ENCODE data around the gene EYA4. TPM values are rescaled to one million over a fixed set of nuclear protein-coding genes. Genes with fewer than 3 reads are reported as not detected.

Gene EYA4
- total RNA-seq, 1 donor from 2014 or later, result 0.78 TPM

DNA sequence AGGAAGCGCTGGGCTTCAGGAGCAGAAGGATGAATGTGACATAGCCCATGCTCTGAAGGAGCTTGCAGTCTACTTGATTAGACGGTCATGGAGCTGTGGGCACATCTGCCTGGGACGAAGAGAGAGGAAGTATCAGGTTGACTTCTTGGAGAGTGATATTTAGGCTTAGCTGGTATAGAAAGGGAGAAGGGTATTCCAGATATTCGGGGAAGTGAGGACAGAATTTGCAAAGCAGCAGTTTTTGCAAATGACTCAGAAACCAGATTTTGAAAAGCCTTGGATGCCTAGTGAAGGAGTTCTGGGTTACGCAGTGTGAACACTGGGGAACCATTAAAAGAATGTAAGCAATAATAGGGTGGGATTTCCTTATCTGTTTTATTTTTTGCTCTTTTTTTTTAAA is 60.7 kb downstream of the EYA4 start:
- Mint-ChIP-seq H3K4me1 (ENCODE audit: unreplicated experiment) (peaks cover 6% of the 10 kb centered on the region), H3K4me3 (ENCODE audit: unreplicated experiment) (no peak overlapping the region), H3K27me3 (ENCODE audit: unreplicated experiment) (peaks cover 15% of the 10 kb centered on the region), H3K27ac (ENCODE audit: unreplicated experiment) (no peak overlapping the region), H3K36me3 (ENCODE audit: unreplicated experiment) (no peaks in the 10 kb centered on the region), H3K9me3 (ENCODE audit: unreplicated experiment) (no peaks in the 10 kb centered on the region)
- TF ChIP-seq, protein P1, sequence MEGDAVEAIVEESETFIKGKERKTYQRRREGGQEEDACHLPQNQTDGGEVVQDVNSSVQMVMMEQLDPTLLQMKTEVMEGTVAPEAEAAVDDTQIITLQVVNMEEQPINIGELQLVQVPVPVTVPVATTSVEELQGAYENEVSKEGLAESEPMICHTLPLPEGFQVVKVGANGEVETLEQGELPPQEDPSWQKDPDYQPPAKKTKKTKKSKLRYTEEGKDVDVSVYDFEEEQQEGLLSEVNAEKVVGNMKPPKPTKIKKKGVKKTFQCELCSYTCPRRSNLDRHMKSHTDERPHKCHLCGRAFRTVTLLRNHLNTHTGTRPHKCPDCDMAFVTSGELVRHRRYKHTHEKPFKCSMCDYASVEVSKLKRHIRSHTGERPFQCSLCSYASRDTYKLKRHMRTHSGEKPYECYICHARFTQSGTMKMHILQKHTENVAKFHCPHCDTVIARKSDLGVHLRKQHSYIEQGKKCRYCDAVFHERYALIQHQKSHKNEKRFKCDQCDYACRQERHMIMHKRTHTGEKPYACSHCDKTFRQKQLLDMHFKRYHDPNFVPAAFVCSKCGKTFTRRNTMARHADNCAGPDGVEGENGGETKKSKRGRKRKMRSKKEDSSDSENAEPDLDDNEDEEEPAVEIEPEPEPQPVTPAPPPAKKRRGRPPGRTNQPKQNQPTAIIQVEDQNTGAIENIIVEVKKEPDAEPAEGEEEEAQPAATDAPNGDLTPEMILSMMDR (IDR thresholded peaks at IDR 0.05), result no peak
- no peak for DNase-seq (ENCODE audit: extremely low spot score, unreplicated experiment)

DNA sequence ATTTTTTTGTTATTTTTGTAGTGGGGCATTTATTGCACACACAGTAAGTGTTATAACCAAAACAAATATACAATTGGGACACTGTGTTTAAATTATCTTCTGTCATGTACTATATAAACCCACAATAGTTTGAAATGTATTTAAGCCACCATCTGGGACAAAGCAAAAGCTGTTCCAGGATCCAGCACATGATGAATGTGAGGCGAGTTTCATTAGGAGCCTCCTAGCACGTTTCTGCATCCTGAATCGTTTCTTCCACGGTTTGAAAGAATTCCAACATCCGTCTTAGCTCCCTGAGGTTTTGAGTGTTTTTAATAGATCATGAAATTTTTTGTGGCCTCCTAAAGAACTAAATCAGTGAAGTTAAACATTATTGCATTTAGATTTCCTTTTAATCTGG is 65.8 kb downstream of the EYA4 start:
- no peaks in the 10 kb centered on the region for H3K36me3 Mint-ChIP-seq (ENCODE audit: unreplicated experiment)

DNA sequence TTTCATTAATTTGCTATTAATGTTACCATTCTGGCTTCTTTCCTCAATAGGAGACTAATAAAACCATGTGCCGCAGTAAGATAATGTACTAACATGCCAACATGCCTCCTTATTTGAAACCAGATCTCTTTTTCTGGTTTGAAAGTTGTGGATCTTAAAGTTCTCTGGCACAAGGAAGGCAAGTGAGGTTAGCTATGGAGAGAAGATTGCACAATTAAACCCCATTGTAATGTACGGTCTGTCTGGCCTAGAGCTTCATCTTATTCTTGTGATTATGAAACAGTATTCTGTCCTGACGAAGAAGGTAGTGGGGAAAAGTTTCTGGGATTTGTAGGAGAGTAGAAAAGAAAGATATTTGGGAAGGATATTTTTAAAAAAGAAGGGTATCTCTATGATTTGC is 68.4 kb downstream of the EYA4 start:
- H3K4me1 Mint-ChIP-seq (ENCODE audit: unreplicated experiment), result peaks cover 5% of the 10 kb centered on the region
- TF ChIP-seq, protein P1 (IDR thresholded peaks at IDR 0.05), result no peak
- H3K9me3 Mint-ChIP-seq (ENCODE audit: unreplicated experiment), result no peaks in the 10 kb centered on the region
- H3K27me3 Mint-ChIP-seq (ENCODE audit: unreplicated experiment), result peaks cover 12% of the 10 kb centered on the region
- DNase-seq (ENCODE audit: extremely low spot score, unreplicated experiment), result no peak
- no peak overlapping the region for H3K4me3 Mint-ChIP-seq (ENCODE audit: unreplicated experiment)
- no peak overlapping the region for H3K27ac Mint-ChIP-seq (ENCODE audit: unreplicated experiment)
- H3K36me3 Mint-ChIP-seq (ENCODE audit: unreplicated experiment), result no peaks in the 10 kb centered on the region

More for the DNA sequence above, 65.8 kb downstream of the EYA4 start:
- Mint-ChIP-seq H3K27ac (ENCODE audit: unreplicated experiment) (no peak overlapping the region), H3K27me3 (ENCODE audit: unreplicated experiment) (peaks cover 9% of the 10 kb centered on the region), H3K9me3 (ENCODE audit: unreplicated experiment) (no peaks in the 10 kb centered on the region), H3K4me1 (ENCODE audit: unreplicated experiment) (peaks cover 5% of the 10 kb centered on the region), H3K4me3 (ENCODE audit: unreplicated experiment) (no peak overlapping the region)
- TF ChIP-seq, protein P1 (IDR thresholded peaks at IDR 0.05), result no peak
- no peak for DNase-seq (ENCODE audit: extremely low spot score, unreplicated experiment)

DNA sequence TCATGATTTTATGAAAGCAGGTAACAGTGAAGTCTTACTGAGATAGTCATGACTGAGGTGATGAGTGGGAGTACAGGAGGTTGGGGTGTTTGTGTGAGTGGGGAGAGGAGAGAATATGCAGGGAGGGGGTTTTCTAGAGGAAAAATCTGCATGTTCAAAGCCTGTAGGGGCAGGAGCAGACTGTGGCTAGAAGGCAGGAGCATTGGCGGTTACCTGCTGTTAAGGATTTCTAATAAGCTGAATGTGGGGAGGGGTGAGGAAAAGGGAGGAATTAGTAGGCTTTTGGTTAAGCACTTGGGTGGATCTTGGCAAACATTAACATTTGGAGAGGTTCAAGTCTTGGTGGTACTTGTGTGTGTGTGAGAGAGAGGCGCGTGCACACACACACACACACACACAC is 70.8 kb downstream of the EYA4 start:
- H3K27ac Mint-ChIP-seq (ENCODE audit: unreplicated experiment), result no peak overlapping the region

DNA sequence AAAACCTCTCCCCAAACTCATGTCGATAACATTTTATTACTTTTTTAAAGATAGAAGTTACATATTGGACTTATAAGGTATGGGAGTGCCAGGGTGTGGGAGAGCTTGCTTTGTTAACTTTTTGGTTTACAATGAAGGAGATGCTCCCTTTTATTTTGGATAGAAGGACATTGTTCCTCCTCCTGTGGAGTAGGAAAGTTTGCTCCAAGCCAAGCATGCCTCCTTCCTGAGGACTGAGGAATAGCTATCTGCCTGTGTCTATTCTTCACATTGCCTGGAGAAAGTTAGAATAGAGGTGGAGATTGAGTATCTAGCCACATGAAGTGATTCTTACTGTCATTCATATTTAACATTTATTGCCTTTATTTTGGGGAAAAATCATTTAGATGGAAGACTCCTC is 71.9 kb downstream of the EYA4 start:
- TF ChIP-seq, protein P1 (IDR thresholded peaks at IDR 0.05), result no peak
- no peaks in the 10 kb centered on the region for H3K4me1 Mint-ChIP-seq (ENCODE audit: unreplicated experiment)
- H3K27ac Mint-ChIP-seq (ENCODE audit: unreplicated experiment), result no peak overlapping the region
- H3K4me3 Mint-ChIP-seq (ENCODE audit: unreplicated experiment), result no peak overlapping the region
- DNase-seq (ENCODE audit: extremely low spot score, unreplicated experiment), result no peak
- no peaks in the 10 kb centered on the region for H3K9me3 Mint-ChIP-seq (ENCODE audit: unreplicated experiment)
- peaks cover 6% of the 10 kb centered on the region for H3K27me3 Mint-ChIP-seq (ENCODE audit: unreplicated experiment)
- H3K36me3 Mint-ChIP-seq (ENCODE audit: unreplicated experiment), result no peaks in the 10 kb centered on the region

More for the DNA sequence above, 70.8 kb downstream of the EYA4 start:
- H3K9me3 Mint-ChIP-seq (ENCODE audit: unreplicated experiment), result no peaks in the 10 kb centered on the region
- TF ChIP-seq, protein P1 (IDR thresholded peaks at IDR 0.05), result no peak
- H3K36me3 Mint-ChIP-seq (ENCODE audit: unreplicated experiment), result no peaks in the 10 kb centered on the region
- no peak overlapping the region for H3K4me3 Mint-ChIP-seq (ENCODE audit: unreplicated experiment)
- peaks cover 2% of the 10 kb centered on the region for H3K4me1 Mint-ChIP-seq (ENCODE audit: unreplicated experiment)
- peaks cover 6% of the 10 kb centered on the region for H3K27me3 Mint-ChIP-seq (ENCODE audit: unreplicated experiment)
- no peak for DNase-seq (ENCODE audit: extremely low spot score, unreplicated experiment)
